ENCODE measurements around the gene MROH2A. TPM values are rescaled to one million over a fixed set of nuclear protein-coding genes. Genes with fewer than 3 reads are reported as not detected.

The MROH2A gene
- total and polyA plus RNA-seq, 4 experiments from 2014 or later: not detected

GRCh38 chr2:233837694-233838229, 59.6 kb downstream of the MROH2A start:
- no peak overlapping the region for H3K4me3 Mint-ChIP-seq
- Histone ChIP-seq H3K4me3 (ENCODE audit: low read length in 2 of 2) (no peak overlapping the region), H3K4me1 (ENCODE audit: insufficient read depth, low read length) (no peaks in the 10 kb centered on the region), H3K36me3 (ENCODE audit: insufficient read depth, low read length) (no peaks in the 10 kb centered on the region), H3K27ac (ENCODE audit: low read depth, low read length) (no peak overlapping the region), H3K27me3 (ENCODE audit: insufficient read depth, low read length) (no peaks in the 10 kb centered on the region), H3K9me3 (ENCODE audit: control insufficient read depth in 1 of 2, low read length in 2 of 2) (no peaks in the 10 kb centered on the region)
- peak overlapping the region in 1 of 7 donors; percentile 30 for H3K27ac Mint-ChIP-seq
- intact Hi-C loops (cut with micrococcal nuclease): no loop called here
- no peaks in the 10 kb centered on the region for H3K36me3 Mint-ChIP-seq
- ChIA-PET POLR2A (ENCODE audit: partially characterized antibody) (no interaction called here), CTCF (ENCODE audit: partially characterized antibody) (interaction anchor here (1.6 kb wide), 1 partner anchor 20 kb away, joined by 5 read pairs; no protein-coding TSS in a partner anchor)
- no peaks in the 10 kb centered on the region for H3K27me3 Mint-ChIP-seq
- peaks cover 0 to 3% (median 0%) of the 10 kb centered on the region in 8 donors for H3K9me3 Mint-ChIP-seq
- peaks cover 2 to 12% (median 5%) of the 10 kb centered on the region in 4 donors for H3K4me1 Mint-ChIP-seq
- no peak for DNase-seq

GRCh38 chr2:233838251-233838650, 60.1 kb downstream of the MROH2A start:
- Mint-ChIP-seq H3K36me3 (no peaks in the 10 kb centered on the region), H3K27ac (peak overlapping the region in 2 of 7 donors; percentile 41 to 89), H3K4me3 (no peak overlapping the region), H3K27me3 (no peaks in the 10 kb centered on the region), H3K9me3 (peaks cover 0 to 3% (median 0%) of the 10 kb centered on the region in 8 donors), H3K4me1 (peaks cover 2 to 12% (median 5%) of the 10 kb centered on the region in 4 donors)
- no peak for DNase-seq
- Histone ChIP-seq H3K4me3 (ENCODE audit: low read length in 2 of 2) (no peak overlapping the region), H3K27ac (ENCODE audit: low read depth, low read length) (no peak overlapping the region), H3K9me3 (ENCODE audit: control insufficient read depth in 1 of 2, low read length in 2 of 2) (no peaks in the 10 kb centered on the region), H3K27me3 (ENCODE audit: insufficient read depth, low read length) (no peaks in the 10 kb centered on the region), H3K36me3 (ENCODE audit: insufficient read depth, low read length) (no peaks in the 10 kb centered on the region), H3K4me1 (ENCODE audit: insufficient read depth, low read length) (no peaks in the 10 kb centered on the region)
- CTCF ChIA-PET (ENCODE audit: partially characterized antibody): interaction anchor here (1.6 kb wide), 1 partner anchor 19 kb away, joined by 5 read pairs; no protein-coding TSS in a partner anchor
- intact Hi-C loops (cut with micrococcal nuclease): no loop called here
- POLR2A ChIA-PET (ENCODE audit: partially characterized antibody): no interaction called here

GRCh38 chr2:233838726-233839446, 60.8 kb downstream of the MROH2A start:
- Histone ChIP-seq H3K4me1 (ENCODE audit: insufficient read depth, low read length) (no peaks in the 10 kb centered on the region), H3K36me3 (ENCODE audit: insufficient read depth, low read length) (no peaks in the 10 kb centered on the region), H3K9me3 (ENCODE audit: control insufficient read depth in 1 of 2, low read length in 2 of 2) (no peaks in the 10 kb centered on the region), H3K27me3 (ENCODE audit: insufficient read depth, low read length) (no peaks in the 10 kb centered on the region), H3K4me3 (ENCODE audit: low read length in 2 of 2) (no peak overlapping the region), H3K27ac (ENCODE audit: low read depth, low read length) (no peak overlapping the region)
- Mint-ChIP-seq H3K27me3 (no peaks in the 10 kb centered on the region), H3K27ac (peak overlapping the region in 2 of 7 donors; percentile 11 to 89), H3K4me3 (peak overlapping the region in 1 of 8 donors; percentile 23), H3K4me1 (peaks cover 2 to 12% (median 5%) of the 10 kb centered on the region in 4 donors), H3K9me3 (peaks cover 0 to 3% (median 0%) of the 10 kb centered on the region in 8 donors), H3K36me3 (no peaks in the 10 kb centered on the region)
- DNase-seq: no peak
- intact Hi-C loops (cut with micrococcal nuclease): no loop called here
- ChIA-PET POLR2A (ENCODE audit: partially characterized antibody) (no interaction called here), CTCF (ENCODE audit: partially characterized antibody) (interaction anchor here (1.6 kb wide), 1 partner anchor 19 kb away, joined by 5 read pairs; no protein-coding TSS in a partner anchor)

- Mint-ChIP-seq H3K9me3 (peaks cover 0 to 3% (median 0%) of the 10 kb centered on the region in 8 donors), H3K4me1 (peaks cover 2 to 12% (median 5%) of the 10 kb centered on the region in 4 donors), H3K27me3 (no peaks in the 10 kb centered on the region), H3K27ac (peak overlapping the region in 1 of 7 donors; percentile 11), H3K4me3 (no peak overlapping the region), H3K36me3 (no peaks in the 10 kb centered on the region)
- POLR2A ChIA-PET (ENCODE audit: partially characterized antibody): no interaction called here
- H3K27ac ChIP-seq (ENCODE audit: low read depth, low read length): no peak overlapping the region
- H3K4me1 ChIP-seq (ENCODE audit: insufficient read depth, low read length): no peaks in the 10 kb centered on the region
- no peaks in the 10 kb centered on the region for H3K27me3 ChIP-seq (ENCODE audit: insufficient read depth, low read length)
- H3K9me3 ChIP-seq (ENCODE audit: control insufficient read depth in 1 of 2, low read length in 2 of 2): no peaks in the 10 kb centered on the region
- intact Hi-C loops (cut with micrococcal nuclease): no loop called here
- H3K4me3 ChIP-seq (ENCODE audit: low read length in 2 of 2): no peak overlapping the region
- DNase-seq: no peak
- no peaks in the 10 kb centered on the region for H3K36me3 ChIP-seq (ENCODE audit: insufficient read depth, low read length)
- CTCF ChIA-PET (ENCODE audit: partially characterized antibody): interaction anchor here (1.6 kb wide), 1 partner anchor 18 kb away, joined by 5 read pairs; no protein-coding TSS in a partner anchor
These were observed 61.3 kb downstream of the MROH2A start for GRCh38 chr2:233839447-233839820.

GRCh38 chr2:233840520-233840919, 62.4 kb downstream of the MROH2A start:
- no peaks in the 10 kb centered on the region for H3K27me3 Mint-ChIP-seq
- ChIA-PET CTCF (ENCODE audit: partially characterized antibody) (no interaction called here), POLR2A (ENCODE audit: partially characterized antibody) (no interaction called here)
- no peaks in the 10 kb centered on the region for H3K27me3 ChIP-seq (ENCODE audit: insufficient read depth, low read length)
- intact Hi-C loops (cut with micrococcal nuclease): no loop called here
- no peaks in the 10 kb centered on the region for H3K4me1 ChIP-seq (ENCODE audit: insufficient read depth, low read length)
- H3K27ac Mint-ChIP-seq: no peak overlapping the region
- H3K27ac ChIP-seq (ENCODE audit: low read depth, low read length): no peak overlapping the region
- DNase-seq: no peak
- H3K9me3 Mint-ChIP-seq: peaks cover 0 to 3% (median 0%) of the 10 kb centered on the region in 8 donors
- H3K4me3 Mint-ChIP-seq: no peak overlapping the region
- no peaks in the 10 kb centered on the region for H3K36me3 ChIP-seq (ENCODE audit: insufficient read depth, low read length)
- no peak overlapping the region for H3K4me3 ChIP-seq (ENCODE audit: low read length in 2 of 2)
- peaks cover 2 to 12% (median 5%) of the 10 kb centered on the region in 4 donors for H3K4me1 Mint-ChIP-seq
- H3K9me3 ChIP-seq (ENCODE audit: control insufficient read depth in 1 of 2, low read length in 2 of 2): no peaks in the 10 kb centered on the region
- no peaks in the 10 kb centered on the region for H3K36me3 Mint-ChIP-seq

- no peaks in the 10 kb centered on the region for H3K36me3 ChIP-seq (ENCODE audit: insufficient read depth, low read length)
- no peaks in the 10 kb centered on the region for H3K27me3 ChIP-seq (ENCODE audit: insufficient read depth, low read length)
- intact Hi-C loops (cut with micrococcal nuclease): no loop called here
- Mint-ChIP-seq H3K9me3 (peaks cover 0 to 3% (median 0%) of the 10 kb centered on the region in 8 donors), H3K4me1 (peaks cover 2 to 12% (median 6%) of the 10 kb centered on the region in 4 donors), H3K27me3 (no peaks in the 10 kb centered on the region), H3K27ac (peak overlapping the region in 1 of 7 donors; percentile 32), H3K36me3 (no peaks in the 10 kb centered on the region), H3K4me3 (no peak overlapping the region)
- H3K9me3 ChIP-seq (ENCODE audit: control insufficient read depth in 1 of 2, low read length in 2 of 2): no peaks in the 10 kb centered on the region
- no peak overlapping the region for H3K27ac ChIP-seq (ENCODE audit: low read depth, low read length)
- no peak for DNase-seq
- POLR2A ChIA-PET (ENCODE audit: partially characterized antibody): no interaction called here
- CTCF ChIA-PET (ENCODE audit: partially characterized antibody): interaction anchor here (3.2 kb wide), 1 partner anchor 16 kb away, joined by 13 read pairs; no protein-coding TSS in a partner anchor
- no peak overlapping the region for H3K4me3 ChIP-seq (ENCODE audit: low read length in 2 of 2)
- H3K4me1 ChIP-seq (ENCODE audit: insufficient read depth, low read length): no peaks in the 10 kb centered on the region
These were observed 63.1 kb downstream of the MROH2A start for GRCh38 chr2:233841183-233841582.

- CTCF ChIA-PET (ENCODE audit: partially characterized antibody): interaction anchor here (0.5 to 3.2 kb wide), 2 partner anchors 13 to 36 kb away, joined by 4 to 13 read pairs; no protein-coding TSS in a partner anchor
- Mint-ChIP-seq H3K27me3 (no peaks in the 10 kb centered on the region), H3K4me1 (peaks cover 0 to 4% (median under 1%) of the 10 kb centered on the region in 4 donors), H3K9me3 (no peaks in the 10 kb centered on the region), H3K4me3 (no peak overlapping the region), H3K27ac (no peak overlapping the region), H3K36me3 (no peaks in the 10 kb centered on the region)
- no peak for DNase-seq
- intact Hi-C loops (cut with micrococcal nuclease): no loop called here
- no peaks in the 10 kb centered on the region for H3K4me1 ChIP-seq (ENCODE audit: insufficient read depth, low read length)
- H3K4me3 ChIP-seq (ENCODE audit: low read length in 2 of 2): no peak overlapping the region
- H3K27ac ChIP-seq (ENCODE audit: low read depth, low read length): no peak overlapping the region
- POLR2A ChIA-PET (ENCODE audit: partially characterized antibody): no interaction called here
- no peaks in the 10 kb centered on the region for H3K36me3 ChIP-seq (ENCODE audit: insufficient read depth, low read length)
- no peaks in the 10 kb centered on the region for H3K9me3 ChIP-seq (ENCODE audit: control insufficient read depth in 1 of 2, low read length in 2 of 2)
- H3K27me3 ChIP-seq (ENCODE audit: insufficient read depth, low read length): no peaks in the 10 kb centered on the region
These were observed 66.1 kb downstream of the MROH2A start for GRCh38 chr2:233844064-233844807.
